Measurements from ENCODE around the gene MINDY1.

The MINDY1 gene

GRCh38 chr1:150974580-150975478 lies 31.9 kb downstream of the MINDY1 start, which contains the start of gene CERS2:
Gene CERS2 (minus strand): TSS chr1:150974835. CDS start chr1:150969090, 5,745 bp downstream.
- DNase-seq: peak; percentile 93
- Histone ChIP-seq H4K20me1 (ENCODE audit: insufficient read depth, low read length) (0 out of 2 replicates have a peak, but pooled peaks cover 6% of the 10 kb centered on the region), H3K4me3 (ENCODE audit: low read length) (peak within 1 kb of the TSS; percentile 91)

DNA sequence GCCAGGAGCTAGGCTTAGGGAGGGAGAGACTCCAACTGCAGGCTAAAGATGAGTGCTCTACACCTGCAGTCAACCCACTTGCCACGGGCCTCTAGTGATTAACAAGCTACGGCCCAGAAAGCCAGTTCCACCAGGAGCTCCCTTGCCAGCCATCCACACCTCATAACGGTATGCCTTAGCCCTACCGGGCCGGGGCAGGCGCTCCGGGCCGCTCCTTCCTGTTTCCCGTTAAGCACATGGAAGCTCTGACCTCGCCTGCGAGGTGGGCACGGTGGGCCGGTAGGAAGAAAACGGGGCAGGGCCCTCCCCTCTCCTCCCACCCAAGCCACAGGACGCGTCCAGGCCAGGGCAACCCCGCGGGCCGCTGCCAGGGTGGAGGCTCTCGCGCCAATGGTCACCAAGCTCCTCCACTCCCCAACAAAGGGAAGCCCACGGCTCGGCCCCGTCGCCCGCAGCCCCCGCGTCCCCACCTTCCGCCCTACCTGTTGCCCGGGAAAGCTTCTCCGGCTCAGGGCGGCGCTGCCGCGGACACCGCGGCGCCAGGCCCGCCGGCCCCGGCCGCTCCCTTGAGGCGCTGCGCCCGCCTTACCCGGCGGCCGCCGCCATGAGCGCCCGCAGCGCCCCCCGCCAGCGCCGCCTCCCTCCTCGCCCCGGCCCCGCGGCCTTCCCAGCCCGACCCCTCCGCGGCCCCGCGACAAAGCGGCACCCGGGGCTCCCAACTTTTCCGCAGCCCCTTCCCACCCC lies 32.7 kb downstream of the MINDY1 start:
- Histone ChIP-seq H3F3A (ENCODE audit: insufficient read depth, low read length) (peaks cover 14% of the 10 kb centered on the region; the same call in 1 of the 2 replicates), H4K20me1 (ENCODE audit: insufficient read depth, low read length) (0 out of 2 replicates have a peak, but pooled peaks cover 6% of the 10 kb centered on the region), H3K4me2 (ENCODE audit: low read depth, low read length) (peak overlapping the region; percentile 86), H3K4me3 (ENCODE audit: low read length) (peak overlapping the region; percentile 91), H3K79me2 (ENCODE audit: low read length) (peaks cover 50% of the 10 kb centered on the region), H3K27ac (ENCODE audit: low read length) (peak overlapping the region; percentile 30; the same call in 1 of the 2 replicates), H3K9ac (ENCODE audit: low read length) (peak overlapping the region; percentile 86), H3K36me3 (replicated peaks; ENCODE audit: insufficient read depth, low read length) (no peaks in the 10 kb centered on the region), H3K27me3 (replicated peaks; ENCODE audit: insufficient read depth, low read length) (no peaks in the 10 kb centered on the region), H3K4me1 (ENCODE audit: low read length) (peaks cover 31% of the 10 kb centered on the region), H3K9me2 (replicated peaks; ENCODE audit: insufficient read depth, low read length) (no peaks in the 10 kb centered on the region), H3K9me3 (replicated peaks; ENCODE audit: insufficient read depth, low read length) (no peaks in the 10 kb centered on the region), H2AFZ (ENCODE audit: low read length) (peak overlapping the region; percentile 73)
- no peak for TF ChIP-seq EZH2 (optimal IDR thresholded peaks at IDR 0.05; ENCODE audit: low read depth, low read length)
- TF ChIP-seq EZH2phosphoT487 (IDR thresholded peaks at IDR 0.05; ENCODE audit: low read length): no peak
- TF ChIP-seq, protein P1, sequence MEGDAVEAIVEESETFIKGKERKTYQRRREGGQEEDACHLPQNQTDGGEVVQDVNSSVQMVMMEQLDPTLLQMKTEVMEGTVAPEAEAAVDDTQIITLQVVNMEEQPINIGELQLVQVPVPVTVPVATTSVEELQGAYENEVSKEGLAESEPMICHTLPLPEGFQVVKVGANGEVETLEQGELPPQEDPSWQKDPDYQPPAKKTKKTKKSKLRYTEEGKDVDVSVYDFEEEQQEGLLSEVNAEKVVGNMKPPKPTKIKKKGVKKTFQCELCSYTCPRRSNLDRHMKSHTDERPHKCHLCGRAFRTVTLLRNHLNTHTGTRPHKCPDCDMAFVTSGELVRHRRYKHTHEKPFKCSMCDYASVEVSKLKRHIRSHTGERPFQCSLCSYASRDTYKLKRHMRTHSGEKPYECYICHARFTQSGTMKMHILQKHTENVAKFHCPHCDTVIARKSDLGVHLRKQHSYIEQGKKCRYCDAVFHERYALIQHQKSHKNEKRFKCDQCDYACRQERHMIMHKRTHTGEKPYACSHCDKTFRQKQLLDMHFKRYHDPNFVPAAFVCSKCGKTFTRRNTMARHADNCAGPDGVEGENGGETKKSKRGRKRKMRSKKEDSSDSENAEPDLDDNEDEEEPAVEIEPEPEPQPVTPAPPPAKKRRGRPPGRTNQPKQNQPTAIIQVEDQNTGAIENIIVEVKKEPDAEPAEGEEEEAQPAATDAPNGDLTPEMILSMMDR (IDR thresholded peaks at IDR 0.05; ENCODE audit: low read length): no peak
- peak; percentile 47 for DNase-seq

More at GRCh38 chr1:150974580-150975478, 31.9 kb downstream of the MINDY1 start, which contains the start of gene CERS2:
- Histone ChIP-seq H3K9ac (ENCODE audit: low read length) (peak within 1 kb of the TSS; percentile 86), H3K27ac (ENCODE audit: low read length) (peak within 1 kb of the TSS; percentile 30; the same call in 1 of the 2 replicates), H2AFZ (ENCODE audit: low read length) (peak within 1 kb of the TSS; percentile 73), H3K9me3 (replicated peaks; ENCODE audit: insufficient read depth, low read length) (no peaks in the 10 kb centered on the region), H3K79me2 (ENCODE audit: low read length) (peaks cover 44% of the 10 kb centered on the region), H3K36me3 (replicated peaks; ENCODE audit: insufficient read depth, low read length) (no peaks in the 10 kb centered on the region), H3K4me1 (ENCODE audit: low read length) (peaks cover 37% of the 10 kb centered on the region), H3K4me2 (ENCODE audit: low read depth, low read length) (peak within 1 kb of the TSS; percentile 86), H3F3A (ENCODE audit: insufficient read depth, low read length) (peaks cover 14% of the 10 kb centered on the region; the same call in 1 of the 2 replicates), H3K27me3 (replicated peaks; ENCODE audit: insufficient read depth, low read length) (no peaks in the 10 kb centered on the region), H3K9me2 (replicated peaks; ENCODE audit: insufficient read depth, low read length) (no peaks in the 10 kb centered on the region)
- no peak for TF ChIP-seq EZH2phosphoT487 (IDR thresholded peaks at IDR 0.05; ENCODE audit: low read length)
- no peak for TF ChIP-seq EZH2 (optimal IDR thresholded peaks at IDR 0.05; ENCODE audit: low read depth, low read length)
- TF ChIP-seq, protein P1 (IDR thresholded peaks at IDR 0.05; ENCODE audit: low read length): no peak

GRCh38 chr1:150973258-150973835 lies 33.4 kb downstream of the MINDY1 start:
- TF ChIP-seq EZH2 (optimal IDR thresholded peaks at IDR 0.05; ENCODE audit: low read depth, low read length) (no peak), EZH2phosphoT487 (IDR thresholded peaks at IDR 0.05; ENCODE audit: low read length) (no peak)
- TF ChIP-seq, protein P1 (IDR thresholded peaks at IDR 0.05; ENCODE audit: low read length): no peak
- H3K9me2 ChIP-seq (replicated peaks; ENCODE audit: insufficient read depth, low read length): no peaks in the 10 kb centered on the region
- H3K9ac ChIP-seq (ENCODE audit: low read length): peak overlapping the region; percentile 86
- H4K20me1 ChIP-seq (ENCODE audit: insufficient read depth, low read length): 0 out of 2 replicates have a peak, but pooled peaks cover 6% of the 10 kb centered on the region
- DNase-seq: peak; percentile 40
- H3K27ac ChIP-seq (ENCODE audit: low read length): peak overlapping the region; percentile 30; the same call in 1 of the 2 replicates
- H3K4me1 ChIP-seq (ENCODE audit: low read length): peaks cover 29% of the 10 kb centered on the region
- no peaks in the 10 kb centered on the region for H3K27me3 ChIP-seq (replicated peaks; ENCODE audit: insufficient read depth, low read length)
- no peaks in the 10 kb centered on the region for H3K9me3 ChIP-seq (replicated peaks; ENCODE audit: insufficient read depth, low read length)
- H2AFZ ChIP-seq (ENCODE audit: low read length): peak overlapping the region; percentile 73
- peaks cover 57% of the 10 kb centered on the region for H3K79me2 ChIP-seq (ENCODE audit: low read length)
- peaks cover 14% of the 10 kb centered on the region; the same call in 1 of the 2 replicates for H3F3A ChIP-seq (ENCODE audit: insufficient read depth, low read length)
- H3K4me3 ChIP-seq (ENCODE audit: low read length): peak overlapping the region; percentile 91
- peak overlapping the region; percentile 86 for H3K4me2 ChIP-seq (ENCODE audit: low read depth, low read length)
- H3K36me3 ChIP-seq (replicated peaks; ENCODE audit: insufficient read depth, low read length): peaks cover 3% of the 10 kb centered on the region; the same call in 1 of the 2 replicates

Data from MM.1S (cell line).